ENCODE results near the gene HCCS.

Gene HCCS

GRCh38 chrX:11171956-11172355, 60.8 kb downstream of the HCCS start:
- no peak for DNase-seq
- in situ Hi-C loops (cut with MboI; ENCODE audit: low pct_unique_long_range_greater_than_20kb, low sequenced_read_pairs): no loop called here

GRCh38 chrX:11172415-11172814, 61.3 kb downstream of the HCCS start:
- DNase-seq: no peak
- in situ Hi-C loops (cut with MboI; ENCODE audit: low pct_unique_long_range_greater_than_20kb, low sequenced_read_pairs): no loop called here

All from KBM-7 (cell line).